GM19438 (cell line): ENCODE data around the gene CXCR6.
"Not testable (repeated sequence)": the region's sequence is repeated elsewhere in the genome, so short reads cannot be mapped to it uniquely, and the experiment has no call there.

Experiments
- ATAC-seq: cut with Tn5 transposase; IDR thresholded peaks from one replicate; pipeline ENCODE4 v1.9.1; 2021; ENCODE audit warnings: low read depth; ENCODE audit not compliant: unreplicated experiment

Gene CXCR6

GRCh38 chr3:45985532-45986302, 42.5 kb downstream of the CXCR6 start:
- ATAC-seq: no peak

- ATAC-seq: no peak
Observed at GRCh38 chr3:45986303-45986982, 43.2 kb downstream of the CXCR6 start.

DNA sequence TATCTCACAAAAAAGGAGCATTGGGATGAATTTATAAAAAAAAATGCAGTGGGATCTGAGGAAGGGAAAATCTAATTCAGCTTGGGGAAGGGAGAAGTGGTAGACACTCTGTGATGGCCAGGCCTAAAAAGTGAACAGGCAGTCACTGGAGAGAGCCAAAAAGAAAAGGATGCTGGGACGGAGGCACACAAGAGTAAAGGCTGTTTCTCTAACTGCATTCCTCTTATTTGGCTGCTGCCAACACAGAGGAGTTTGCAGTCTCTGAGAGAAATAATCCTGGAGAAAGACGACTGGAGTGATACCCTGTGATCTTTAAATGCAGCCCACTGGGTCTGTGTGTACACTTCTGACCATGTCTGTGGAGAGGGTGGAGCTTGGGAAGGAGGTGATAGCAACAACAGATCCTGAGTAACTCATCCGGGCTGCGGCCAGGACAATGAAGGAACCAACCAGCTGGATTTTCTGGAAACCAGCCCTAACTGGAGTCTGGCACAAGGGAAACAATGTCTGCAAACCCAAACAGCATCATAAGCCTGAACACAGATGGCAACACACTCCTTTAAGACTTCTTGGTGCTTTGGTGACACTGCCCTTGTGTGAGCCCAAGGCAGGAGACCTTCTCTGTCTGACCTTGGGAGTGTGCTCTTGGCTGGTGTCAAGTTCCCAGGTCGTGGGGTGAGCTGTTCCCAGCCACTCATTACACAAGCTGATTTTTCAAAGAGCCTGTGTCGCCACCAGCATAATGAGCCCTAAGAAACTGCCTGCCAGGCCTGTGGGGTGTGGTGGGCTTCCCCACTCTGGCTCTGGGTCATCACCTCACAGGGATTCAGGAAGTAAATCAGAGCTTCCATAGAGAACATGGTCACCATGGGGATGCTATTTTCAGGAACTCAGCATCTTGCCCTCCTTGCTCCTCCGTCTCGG, 44.4 kb downstream of the CXCR6 start:
- ATAC-seq: no peak

- no peak for ATAC-seq
Observed at GRCh38 chr3:45988362-45988761, 45.1 kb downstream of the CXCR6 start.

DNA sequence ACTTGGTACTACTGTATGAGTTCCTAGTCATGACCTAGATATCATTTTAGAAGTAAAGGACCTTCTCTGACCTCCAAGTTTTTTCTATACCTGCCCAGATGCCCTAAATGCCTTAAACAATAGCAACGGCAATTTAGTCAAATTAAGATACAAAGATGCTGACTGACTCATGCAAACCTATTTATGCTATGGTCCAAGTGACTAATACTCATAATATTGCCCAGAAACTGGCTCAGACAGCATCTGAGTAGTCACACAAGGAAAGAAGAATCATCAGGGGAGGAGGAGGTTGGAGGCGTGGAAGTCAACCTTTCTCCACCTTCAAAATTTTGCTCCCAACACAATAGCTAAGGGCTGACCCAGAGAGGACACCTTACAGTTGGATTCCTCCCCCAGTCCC, 45.5 kb downstream of the CXCR6 start:
- ATAC-seq: no peak

DNA sequence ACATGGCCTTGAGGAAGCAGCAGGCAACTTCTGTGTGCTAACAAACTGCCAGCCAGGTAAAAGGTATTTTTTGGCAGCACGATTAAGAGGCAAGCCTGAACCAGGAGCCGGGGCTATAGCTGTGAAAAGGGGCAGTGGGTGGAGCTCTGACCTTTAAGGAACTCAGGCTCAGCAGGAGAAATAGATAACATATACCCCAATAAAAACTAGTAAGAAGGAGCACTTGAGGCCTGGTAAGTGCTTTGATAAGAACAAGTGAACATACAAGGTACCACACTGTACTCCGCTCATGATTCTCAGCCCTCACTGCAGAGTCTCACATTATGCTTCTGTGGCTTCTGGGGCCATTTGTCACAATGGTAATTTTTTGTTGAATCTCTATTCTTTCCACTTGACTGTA, 46.9 kb downstream of the CXCR6 start:
- ATAC-seq: no peak

DNA sequence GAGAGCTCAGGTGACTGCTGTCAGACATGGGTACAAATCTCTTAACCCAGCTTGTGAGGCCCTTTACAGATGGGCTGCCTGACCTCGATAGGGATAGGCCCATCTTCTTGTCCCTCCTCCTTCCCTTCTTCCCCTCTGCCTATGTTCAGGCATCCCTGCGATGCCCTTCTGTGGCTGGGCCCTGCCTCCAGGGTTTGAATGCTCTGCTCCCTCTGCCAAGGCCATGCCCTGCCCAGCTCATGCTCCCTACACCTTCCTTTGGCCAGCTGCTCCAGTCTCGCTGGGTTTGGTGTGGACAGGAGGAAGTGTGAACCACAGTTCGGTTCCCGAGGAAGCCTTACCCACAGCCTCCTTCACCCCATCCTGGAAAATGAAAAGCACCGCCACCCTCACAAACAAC, 48.1 kb downstream of the CXCR6 start:
- no peak for ATAC-seq

DNA sequence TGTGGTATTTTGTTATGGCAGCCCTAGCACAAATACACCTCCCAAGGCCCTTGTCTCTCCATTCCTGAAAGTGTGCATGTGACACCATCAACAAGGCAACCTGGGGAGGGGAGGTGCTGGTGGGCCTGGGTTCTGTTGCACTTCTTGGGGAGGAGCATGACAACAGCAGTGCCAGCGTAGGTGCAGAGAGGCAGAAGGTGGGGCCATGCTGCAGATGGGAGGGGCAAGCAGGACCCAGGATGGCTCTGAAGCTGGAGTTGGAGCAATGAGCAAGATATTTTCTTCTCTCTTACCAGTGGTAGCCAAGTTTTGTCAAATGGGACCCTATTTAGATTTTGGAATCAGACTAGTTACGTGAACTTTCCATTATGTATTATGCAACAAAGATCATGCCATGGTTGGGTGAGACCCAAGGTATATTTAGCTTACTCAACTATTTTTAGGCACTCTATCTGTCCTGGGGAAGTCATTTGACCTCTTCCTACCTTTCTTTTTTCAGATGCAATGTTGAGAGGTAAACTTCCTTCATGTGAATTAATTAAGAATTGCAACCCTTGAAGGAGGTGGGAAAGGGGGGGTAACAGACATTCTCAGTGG, 49.0 kb downstream of the CXCR6 start:
- no peak for ATAC-seq

DNA sequence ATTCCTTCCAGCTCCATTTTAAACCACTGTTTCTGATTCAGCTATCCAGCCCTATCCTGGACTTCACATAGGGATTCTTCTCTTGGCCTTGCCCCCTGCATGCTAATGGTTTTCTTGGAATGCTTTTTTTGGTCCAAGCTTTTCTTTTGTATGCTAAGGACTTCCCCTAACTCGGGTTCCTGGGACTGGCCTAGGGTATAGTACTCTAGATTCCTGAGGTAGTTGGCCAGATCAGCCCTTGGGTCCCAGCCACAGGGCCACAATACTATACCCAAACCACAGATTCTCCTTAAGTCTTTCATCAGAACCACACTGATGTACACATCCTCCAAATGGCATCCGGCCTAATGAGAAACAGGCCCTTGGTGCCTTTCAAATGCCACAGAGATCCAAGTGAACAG, 49.6 kb downstream of the CXCR6 start:
- no peak for ATAC-seq

GRCh38 chr3:45993421-45994027, 50.3 kb downstream of the CXCR6 start:
- ATAC-seq: no peak

DNA sequence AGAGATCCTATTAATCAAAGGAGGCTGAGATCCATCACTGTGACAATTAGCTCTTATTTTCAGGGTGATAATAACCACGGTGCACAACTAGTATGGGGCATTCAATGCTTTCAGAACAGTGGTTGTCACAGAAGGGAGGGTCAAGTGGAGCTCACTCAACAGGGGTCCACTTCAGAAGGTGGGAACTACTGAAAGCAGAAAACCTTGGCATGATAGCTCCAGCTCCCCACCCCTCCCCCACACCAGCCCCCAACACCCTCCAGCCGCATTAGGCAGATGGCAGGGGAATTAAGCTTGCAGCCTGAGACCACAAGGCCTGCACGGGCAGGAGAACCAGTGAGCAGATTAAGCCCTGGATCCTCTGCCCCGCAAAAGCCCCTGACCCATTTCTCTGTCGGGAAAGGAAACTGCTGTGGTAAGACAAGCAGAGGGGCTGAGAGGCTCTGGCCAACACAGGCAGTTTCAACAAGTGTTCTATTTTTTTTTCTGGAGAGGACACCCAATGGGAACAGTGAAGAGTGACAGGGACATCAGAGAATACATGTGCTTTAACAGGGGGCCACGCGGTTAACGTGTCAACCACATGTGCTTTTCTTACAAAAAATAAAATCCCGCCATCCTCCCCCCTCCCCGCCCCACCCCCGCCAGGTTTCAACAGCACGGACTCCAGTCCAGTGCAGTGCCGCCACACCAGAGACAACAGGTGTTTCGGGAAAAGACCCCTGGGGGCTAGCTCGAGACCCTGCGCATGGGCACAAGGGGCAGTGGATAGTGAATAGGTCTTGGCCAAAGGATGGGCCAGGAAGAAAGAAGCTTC, 51.4 kb downstream of the CXCR6 start:
- no peak for ATAC-seq

DNA sequence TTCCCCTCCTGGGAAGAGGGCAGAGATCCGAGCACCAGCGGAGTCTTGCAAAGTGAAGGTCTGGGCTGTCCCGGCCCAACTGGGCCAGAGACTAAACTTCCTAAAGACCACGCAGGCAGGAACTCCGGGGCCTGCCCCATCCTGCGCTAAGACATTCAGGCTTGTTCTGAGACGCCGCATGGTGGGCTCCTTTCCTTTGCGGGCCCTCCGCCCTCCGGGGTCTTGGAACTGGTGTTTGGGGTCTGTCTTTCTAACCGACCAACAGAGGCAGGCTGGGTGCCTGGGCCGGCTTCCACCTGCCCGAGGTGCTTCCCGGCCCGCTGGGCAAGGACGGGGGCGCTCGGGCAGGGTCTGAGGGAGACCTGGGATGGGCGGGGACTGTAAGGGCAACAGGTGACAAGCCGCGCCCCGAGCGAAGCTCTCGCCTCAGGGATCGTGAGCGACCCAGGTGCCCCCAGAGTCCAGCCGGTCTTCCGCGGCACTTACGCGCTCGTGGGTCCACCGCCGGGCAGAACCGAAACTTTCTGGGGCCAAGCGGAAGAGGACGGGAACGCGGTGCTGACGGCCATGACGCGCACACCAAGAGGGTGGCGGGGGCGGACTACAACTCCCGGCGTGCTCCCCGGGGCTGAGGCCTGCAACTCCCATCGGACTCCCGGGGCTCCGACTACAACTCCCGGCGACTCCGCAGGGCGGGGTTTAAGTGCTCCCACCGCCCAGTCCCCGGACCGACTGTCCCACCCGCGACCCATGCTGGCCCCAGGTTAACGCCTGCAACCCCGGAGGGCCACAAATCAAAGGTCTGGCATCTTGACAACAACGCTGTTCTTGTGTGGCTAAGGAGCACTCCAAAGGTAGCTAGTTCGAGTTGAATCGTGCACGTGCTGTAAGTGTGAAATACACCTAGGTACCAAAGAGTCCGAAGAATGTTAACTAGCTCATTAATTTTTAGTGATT, 52.2 kb downstream of the CXCR6 start, which contains the start of gene FYCO1:
FYCO1 (minus strand) TSS at position 589 of the 957 bp plus-strand sequence. CDS start 10,914 bp downstream, outside the sequence.
- ATAC-seq: peak; percentile 94

GRCh38 chr3:45997499-45997898, 54.2 kb downstream of the CXCR6 start:
- not testable (repeated sequence) for ATAC-seq

DNA sequence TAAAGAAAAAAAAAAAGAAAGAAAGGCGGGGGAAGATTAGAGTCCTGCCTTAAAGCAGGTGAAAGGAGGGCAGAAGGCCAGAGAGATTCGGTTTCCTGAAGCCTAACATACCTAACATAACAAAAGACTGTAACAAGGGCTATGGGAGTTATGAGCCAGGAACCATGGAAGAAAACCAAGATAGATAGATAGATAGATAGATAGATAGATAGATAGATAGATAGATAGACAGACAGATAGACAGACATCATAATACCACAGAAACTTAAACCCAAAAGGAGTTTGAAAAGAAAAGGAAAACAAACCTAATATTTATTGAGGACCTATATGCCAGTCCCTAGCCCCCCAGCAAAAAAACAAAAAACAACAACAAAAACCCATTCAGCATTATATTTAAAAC, 54.7 kb downstream of the CXCR6 start:
- no peak for ATAC-seq
